ENCODE data around the gene HACD2. TPM values are rescaled to one million over a fixed set of nuclear protein-coding genes. Genes with fewer than 3 reads are reported as not detected.

HACD2 gene
- total and polyA plus RNA-seq, 2 donors from 2014 or later, result 13.1 to 25.4 TPM

GRCh38 chr3:123520656-123521055 lies 64.2 kb downstream of the HACD2 start:
- Histone ChIP-seq H3K4me3 (ENCODE audit: low read length in 3 of 3) (no peak overlapping the region), H3K4me1 (ENCODE audit: control insufficient read depth in 2 of 3, insufficient read depth in 2 of 3, low read depth in 1 of 3, low read length in 3 of 3) (peaks cover 0 to 5% (median 0%) of the 10 kb centered on the region in 3 donors), H3K27me3 (ENCODE audit: control insufficient read depth, insufficient read depth, low read length) (no peaks in the 10 kb centered on the region), H3K9me3 (ENCODE audit: control insufficient read depth in 2 of 3, insufficient read depth in 1 of 3, low read length in 3 of 3) (no peaks in the 10 kb centered on the region), H3K36me3 (ENCODE audit: control insufficient read depth in 2 of 3, insufficient read depth in 3 of 3, low read length in 3 of 3) (peaks cover 0 to 4% (median 0%) of the 10 kb centered on the region in 3 donors), H3K27ac (ENCODE audit: low read depth in 2 of 2, low read length in 2 of 2) (no peak overlapping the region), H3K9ac (ENCODE audit: low read length in 3 of 3) (no peak overlapping the region)
- intact Hi-C loops (cut with DNase I), result no loop called here
- FAIRE-seq, result no peak
- TF ChIP-seq, protein P1, sequence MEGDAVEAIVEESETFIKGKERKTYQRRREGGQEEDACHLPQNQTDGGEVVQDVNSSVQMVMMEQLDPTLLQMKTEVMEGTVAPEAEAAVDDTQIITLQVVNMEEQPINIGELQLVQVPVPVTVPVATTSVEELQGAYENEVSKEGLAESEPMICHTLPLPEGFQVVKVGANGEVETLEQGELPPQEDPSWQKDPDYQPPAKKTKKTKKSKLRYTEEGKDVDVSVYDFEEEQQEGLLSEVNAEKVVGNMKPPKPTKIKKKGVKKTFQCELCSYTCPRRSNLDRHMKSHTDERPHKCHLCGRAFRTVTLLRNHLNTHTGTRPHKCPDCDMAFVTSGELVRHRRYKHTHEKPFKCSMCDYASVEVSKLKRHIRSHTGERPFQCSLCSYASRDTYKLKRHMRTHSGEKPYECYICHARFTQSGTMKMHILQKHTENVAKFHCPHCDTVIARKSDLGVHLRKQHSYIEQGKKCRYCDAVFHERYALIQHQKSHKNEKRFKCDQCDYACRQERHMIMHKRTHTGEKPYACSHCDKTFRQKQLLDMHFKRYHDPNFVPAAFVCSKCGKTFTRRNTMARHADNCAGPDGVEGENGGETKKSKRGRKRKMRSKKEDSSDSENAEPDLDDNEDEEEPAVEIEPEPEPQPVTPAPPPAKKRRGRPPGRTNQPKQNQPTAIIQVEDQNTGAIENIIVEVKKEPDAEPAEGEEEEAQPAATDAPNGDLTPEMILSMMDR (IDR thresholded peaks at IDR 0.05; ENCODE audit: borderline replicate concordance, extremely low read depth, insufficient read depth), result no peak
- no peak for DNase-seq

- TF ChIP-seq, protein P1 (IDR thresholded peaks at IDR 0.05; ENCODE audit: borderline replicate concordance, extremely low read depth, insufficient read depth), result no peak
- H3K9ac ChIP-seq (ENCODE audit: low read length in 3 of 3), result no peak overlapping the region
- H3K4me1 ChIP-seq (ENCODE audit: control insufficient read depth in 2 of 3, insufficient read depth in 2 of 3, low read depth in 1 of 3, low read length in 3 of 3), result peaks cover 0 to 5% (median 0%) of the 10 kb centered on the region in 3 donors
- FAIRE-seq (no peak), DNase-seq (no peak)
- H3K9me3 ChIP-seq (ENCODE audit: control insufficient read depth in 2 of 3, insufficient read depth in 1 of 3, low read length in 3 of 3), result no peaks in the 10 kb centered on the region
- H3K27ac ChIP-seq (ENCODE audit: low read depth in 2 of 2, low read length in 2 of 2), result no peak overlapping the region
- H3K36me3 ChIP-seq (ENCODE audit: control insufficient read depth in 2 of 3, insufficient read depth in 3 of 3, low read length in 3 of 3), result peaks cover 0 to 4% (median 0%) of the 10 kb centered on the region in 3 donors
- no peak overlapping the region for H3K4me3 ChIP-seq (ENCODE audit: low read length in 3 of 3)
- no peaks in the 10 kb centered on the region for H3K27me3 ChIP-seq (ENCODE audit: control insufficient read depth, insufficient read depth, low read length)
- intact Hi-C loops (cut with DNase I), result no loop called here
Observed at GRCh38 chr3:123518892-123519485, 65.9 kb downstream of the HACD2 start.

- Histone ChIP-seq H3K9me3 (ENCODE audit: control insufficient read depth in 2 of 3, insufficient read depth in 1 of 3, low read length in 3 of 3) (no peaks in the 10 kb centered on the region), H3K4me1 (ENCODE audit: control insufficient read depth in 2 of 3, insufficient read depth in 2 of 3, low read depth in 1 of 3, low read length in 3 of 3) (no peaks in the 10 kb centered on the region), H3K4me3 (ENCODE audit: low read length in 3 of 3) (no peak overlapping the region), H3K27me3 (ENCODE audit: control insufficient read depth, insufficient read depth, low read length) (no peaks in the 10 kb centered on the region), H3K9ac (ENCODE audit: low read length in 3 of 3) (no peak overlapping the region), H3K36me3 (ENCODE audit: control insufficient read depth in 2 of 3, insufficient read depth in 3 of 3, low read length in 3 of 3) (peaks cover 0 to 5% (median 0%) of the 10 kb centered on the region in 3 donors), H3K27ac (ENCODE audit: low read depth in 2 of 2, low read length in 2 of 2) (no peak overlapping the region)
- TF ChIP-seq, protein P1 (IDR thresholded peaks at IDR 0.05; ENCODE audit: borderline replicate concordance, extremely low read depth, insufficient read depth), result no peak
- FAIRE-seq, result no peak
- no peak for DNase-seq
- intact Hi-C loops (cut with DNase I), result no loop called here
Observed at GRCh38 chr3:123511726-123512125, 73.1 kb downstream of the HACD2 start.

GRCh38 chr3:123511084-123511483 lies 73.8 kb downstream of the HACD2 start:
- Histone ChIP-seq H3K4me3 (ENCODE audit: low read length in 3 of 3) (no peak overlapping the region), H3K9ac (ENCODE audit: low read length in 3 of 3) (no peak overlapping the region), H3K36me3 (ENCODE audit: control insufficient read depth in 2 of 3, insufficient read depth in 3 of 3, low read length in 3 of 3) (peaks cover 0 to 3% (median 0%) of the 10 kb centered on the region in 3 donors), H3K9me3 (ENCODE audit: control insufficient read depth in 2 of 3, insufficient read depth in 1 of 3, low read length in 3 of 3) (no peaks in the 10 kb centered on the region), H3K27ac (ENCODE audit: low read depth in 2 of 2, low read length in 2 of 2) (no peak overlapping the region), H3K4me1 (ENCODE audit: control insufficient read depth in 2 of 3, insufficient read depth in 2 of 3, low read depth in 1 of 3, low read length in 3 of 3) (no peaks in the 10 kb centered on the region), H3K27me3 (ENCODE audit: control insufficient read depth, insufficient read depth, low read length) (no peaks in the 10 kb centered on the region)
- intact Hi-C loops (cut with DNase I), result no loop called here
- TF ChIP-seq, protein P1 (IDR thresholded peaks at IDR 0.05; ENCODE audit: borderline replicate concordance, extremely low read depth, insufficient read depth), result no peak
- FAIRE-seq (no peak), DNase-seq (no peak)

Measured in kidney (tissue), 14 donors.